GM12878 (cell line): ENCODE results near the gene CD69. TPM values are rescaled to one million over a fixed set of nuclear protein-coding genes. Genes with fewer than 3 reads are reported as not detected.

Experiments used
- ATF2 ChIP-seq: IDR thresholded peaks from 2 replicates; pipeline ENCODE4 v1.6.1; 2012; ENCODE audit warnings: low read length, inconsistent platforms
- CREM ChIP-seq: IDR thresholded peaks from 2 replicates; pipeline ENCODE4 v1.6.1; 2014; ENCODE audit warnings: antibody characterized with exemption, low read depth
- EP300 ChIP-seq, 2 experiments: fragments of 150-350 bp in 1 of 2; IDR thresholded peaks; 2 replicates each; pipeline ENCODE4 v1.6.1; 2011 to 2012; ENCODE audit warnings: low read depth in 2 of 2, low read length in 2 of 2, borderline replicate concordance in 1 of 2, improper control_type of control experiment in 1 of 2, inconsistent platforms in 1 of 2; ENCODE audit not compliant: control insufficient read depth in 1 of 2
- MEF2B ChIP-seq: fragments of 450-650 bp; IDR thresholded peaks from 2 replicates; pipeline ENCODE4 v1.6.1; 2018; ENCODE audit warnings: mild to moderate bottlenecking, moderate library complexity; ENCODE audit not compliant: partially characterized antibody, poor library complexity, severe bottlenecking
- MTA2 ChIP-seq: fragments of 450-650 bp; IDR thresholded peaks from 2 replicates; pipeline ENCODE4 v1.6.1; 2016; ENCODE audit warnings: low read depth, mild to moderate bottlenecking, moderate library complexity
- NBN ChIP-seq: fragments of 450-650 bp; IDR thresholded peaks from 2 replicates; pipeline ENCODE4 v1.6.1; 2016
- SKIL ChIP-seq: fragments of 450-650 bp; IDR thresholded peaks from 2 replicates; pipeline ENCODE4 v1.6.1; 2017; ENCODE audit warnings: mild to moderate bottlenecking, low read depth, inconsistent platforms; ENCODE audit not compliant: poor library complexity, severe bottlenecking
- SRF ChIP-seq, 2 experiments: IDR thresholded peaks; 2 replicates each; pipeline ENCODE4 v1.6.1; 2011; ENCODE audit warnings: low read depth in 2 of 2, low read length in 2 of 2, mild to moderate bottlenecking in 1 of 2, moderate library complexity in 1 of 2
- TCF12 ChIP-seq: IDR thresholded peaks from 2 replicates; pipeline ENCODE4 v1.6.1; 2011; ENCODE audit warnings: low read depth, mild to moderate bottlenecking, low read length
- ZNF217 ChIP-seq: fragments of 450-650 bp; IDR thresholded peaks from 2 replicates; pipeline ENCODE4 v1.6.1; 2017; ENCODE audit warnings: antibody characterized with exemption, mild to moderate bottlenecking
- polyA plus RNA-seq, 11 experiments: library from polyadenylated mRNA; depleted of rRNA in 4 of 11; unstranded in 6 of 11; stranded (reverse) in 5 of 11; fragments of >200 nt; fragmentation: Nextera tagmentation in 4 of 11; fragmentation: Illumina TruSeq in 1 of 11; extraction: Ambion mirVana in 4 of 11; extraction: Trizol in 1 of 11; gene quantifications; 1 replicate in 1 of 11; 2 replicates in 10 of 11; pipeline versions ENCODE4 v1.2.1 to v1.2.3, GENCODE V29; 2011 to 2016; ENCODE audit warnings: inconsistent platforms in 2 of 11, missing spikeins in 2 of 11, low read depth in 1 of 11
- total RNA-seq, 4 experiments: library from RNA; depleted of rRNA in 3 of 4; stranded (reverse); fragments of >200 nt in 3 of 4; fragmentation: Illumina TruSeq in 1 of 4; extraction: Trizol in 1 of 4; gene quantifications; 2 replicates each; pipeline versions ENCODE4 v1.2.1 to v1.2.3, GENCODE V29; 2013 to 2021

CD69 gene
- total and polyA plus RNA-seq, 10 of the 15 experiments (the other 5 are each of a cell fraction or from before 2014, with no cell fraction given) = 7.3 to 156 (median 15.0) TPM

GRCh38 chr12:9713032-9713558, 47.6 kb downstream of the CD69 start (continued):
- peak; percentile 81; the same call in 1 of the 2 replicates for TF ChIP-seq ZNF217
- peak; percentile 76 for TF ChIP-seq SKIL
- TF ChIP-seq MEF2B = peak; percentile 67
- peak in 1 of 2 experiments; percentile 38; a peak in 1 of 4 replicates for TF ChIP-seq EP300 (IDR thresholded peaks at IDR 0.05; ENCODE audit: borderline replicate concordance in 1 of 2, control insufficient read depth in 1 of 2, low read depth in 2 of 2, low read length in 2 of 2)
- peak; percentile 31; the same call in 1 of the 2 replicates for TF ChIP-seq CREM
- 0 out of 2 replicates have a peak, but pooled peaks have one; percentile 25 for TF ChIP-seq TCF12
- 0 out of 2 replicates have a peak, but pooled peaks have one; percentile 27 for TF ChIP-seq NBN
- 0 out of 2 replicates have a peak, but pooled peaks have one; percentile 20 for TF ChIP-seq ATF2
- peak; percentile 64 for TF ChIP-seq MTA2
- TF ChIP-seq SRF (IDR thresholded peaks at IDR 0.05; ENCODE audit: low read depth in 2 of 2, low read length in 2 of 2) = 0 out of 4 replicates have a peak, but pooled peaks of 1 of the 2 experiments have one; percentile 19
